H1 (cell line): ENCODE data around the gene THAP9. TPM values are rescaled to one million over a fixed set of nuclear protein-coding genes. Genes with fewer than 3 reads are reported as not detected.

Source experiments
- ASH2L ChIP-seq: fragments of 200-600, 300-600 bp; sonication (generic); IDR thresholded peaks from one replicate; pipeline ENCODE4 v1.7.1; 2017; ENCODE audit warnings: low read length
- ATF2 ChIP-seq: IDR thresholded peaks from 2 replicates; pipeline ENCODE4 v1.6.1; 2012; ENCODE audit warnings: low read length, inconsistent platforms
- NANOG ChIP-seq: IDR thresholded peaks from 2 replicates; pipeline ENCODE4 v1.6.1; 2011; ENCODE audit warnings: low read length, low read depth, mild to moderate bottlenecking, inconsistent platforms; ENCODE audit not compliant: insufficient read depth, poor library complexity, severe bottlenecking
- NRF1 ChIP-seq: IDR thresholded peaks from 2 replicates; pipeline ENCODE4 v1.6.1; 2011; ENCODE audit warnings: mild to moderate bottlenecking, low read depth, low read length, improper control_type of control experiment
- SAP30 ChIP-seq: fragments of 300-600 bp; sonication (generic); IDR thresholded peaks from 2 replicates; pipeline ENCODE4 v1.7.1; 2012; ENCODE audit warnings: low read length, moderate library complexity, mild to moderate bottlenecking, inconsistent platforms; ENCODE audit not compliant: insufficient read depth, insufficient replicate concordance
- TBP ChIP-seq: IDR thresholded peaks from 2 replicates; pipeline ENCODE4 v1.6.1; 2011; ENCODE audit warnings: low read depth, low read length, improper control_type of control experiment
- polyA plus RNA-seq, 7 experiments: library from polyadenylated mRNA; depleted of rRNA in 3 of 7; stranded (reverse) in 5 of 7; unstranded in 2 of 7; fragments of >200 nt in 5 of 7; fragments of 200-250 nt in 2 of 7; gene quantifications; 1 replicate in 5 of 7; 2 replicates in 1 of 7; 4 replicates in 1 of 7; pipeline versions ENCODE4 v1.2.1 to v1.2.3, GENCODE V29; 2011 to 2013; ENCODE audit warnings: missing spikeins in 2 of 7, mixed read lengths in 2 of 7
- total RNA-seq: library from RNA; stranded (reverse); fragmentation: NEBNext Ultra II Directional; extraction: Animal tissue kit (Norgen Biotek cat#: 25700); gene quantifications from 2 replicates; pipeline ENCODE4 v1.2.1, GENCODE V29; 2021

THAP9 gene
- total and polyA plus RNA-seq, 2 of the 8 experiments (the other 6 are each of a cell fraction or from before 2014, with no cell fraction given): 6.1 to 13.2 TPM

DNA sequence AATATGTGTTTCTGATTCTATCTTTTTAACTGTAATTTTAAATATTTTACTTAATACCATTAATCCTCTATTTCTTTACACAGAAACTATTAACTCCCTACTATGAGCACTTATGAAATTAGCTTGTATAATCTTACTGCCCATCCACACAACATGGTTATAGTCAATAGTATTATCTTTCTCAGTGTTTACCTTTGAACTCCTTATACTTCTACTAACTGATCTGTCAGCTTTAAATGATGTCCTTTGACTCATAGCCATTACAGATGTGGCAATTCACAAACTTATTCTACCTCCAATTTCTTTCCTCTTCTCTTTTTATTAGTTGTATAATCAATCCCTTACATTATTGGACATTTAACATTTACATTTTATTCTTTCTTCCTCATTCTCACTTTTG, 15.1 kb upstream of the THAP9 start (continued):
- TF ChIP-seq ATF2: no peak
- TF ChIP-seq NANOG: no peak
- no peak for TF ChIP-seq SAP30
- TF ChIP-seq ASH2L: no peak
- TF ChIP-seq TBP: no peak
- TF ChIP-seq NRF1: no peak
- TF ChIP-seq, all 59 proteins: peak for 0
